Stimulated activated CD4-positive, alpha-beta T cell treated with anti-CD3 and anti-CD28 coated beads, Interleukin-1b, Interleukin-23, amount 100 ng/mL, for 24 hours (primary cell): ENCODE results near the gene STK17A.
"Not testable (repeated sequence)": the region's sequence is repeated elsewhere in the genome, so short reads cannot be mapped to it uniquely, and the experiment has no call there.

Experiments
- DNase-seq, 4 experiments: peaks; one replicate each; pipeline ENCODE4 v3.0.0-alpha.2; 2020; ENCODE audit warnings: low read depth in 4 of 4, low spot score in 1 of 4

STK17A gene

DNA sequence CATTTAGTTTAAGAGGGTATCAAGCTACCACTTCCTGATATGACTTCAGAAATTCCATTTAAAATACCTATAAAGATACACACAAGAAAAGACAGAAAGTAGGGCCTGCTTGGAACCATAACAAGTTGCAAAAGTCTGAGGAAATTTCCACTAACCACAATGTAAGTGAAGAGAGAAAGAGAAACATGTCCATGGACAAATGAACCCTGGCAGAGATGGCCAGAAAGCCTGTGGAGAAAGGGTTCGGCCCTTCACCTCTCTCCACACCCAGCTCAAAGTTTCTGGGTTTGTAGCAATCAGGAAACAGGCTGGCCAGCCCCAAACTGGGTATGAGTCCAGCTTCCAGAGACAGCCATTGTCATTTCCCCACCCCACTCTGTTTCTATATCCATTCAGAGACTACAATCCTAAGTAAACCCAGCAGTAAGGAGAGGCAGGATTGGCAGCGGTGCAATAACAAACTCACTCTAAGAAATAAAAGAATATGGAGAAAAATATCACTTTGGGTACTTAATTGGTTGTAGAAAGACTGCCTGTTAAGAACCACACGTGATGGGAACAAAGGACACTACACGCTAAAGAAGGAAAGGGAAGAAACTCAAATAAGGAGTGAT is 71.1 kb downstream of the STK17A start:
- DNase-seq, result no peak

DNA sequence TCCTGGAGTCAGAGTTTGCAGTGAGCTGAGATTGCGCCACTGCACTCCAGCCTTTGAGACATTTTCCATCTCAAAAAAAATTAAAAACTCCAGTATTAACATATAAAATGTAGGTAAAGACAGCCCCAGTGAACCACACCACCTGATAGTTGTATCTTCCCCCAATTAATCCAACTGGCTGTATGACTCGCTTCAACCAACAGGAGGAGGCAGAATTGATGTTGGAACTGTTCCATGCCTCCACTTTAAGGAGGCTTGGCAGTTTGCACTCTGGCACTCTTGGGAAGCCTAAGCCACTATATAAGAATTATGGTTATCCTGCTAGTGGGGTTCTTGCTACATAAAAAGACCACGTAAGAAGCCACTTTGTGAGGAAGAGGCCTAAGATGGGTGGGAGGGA is 72.7 kb downstream of the STK17A start:
- no peak for DNase-seq

DNA sequence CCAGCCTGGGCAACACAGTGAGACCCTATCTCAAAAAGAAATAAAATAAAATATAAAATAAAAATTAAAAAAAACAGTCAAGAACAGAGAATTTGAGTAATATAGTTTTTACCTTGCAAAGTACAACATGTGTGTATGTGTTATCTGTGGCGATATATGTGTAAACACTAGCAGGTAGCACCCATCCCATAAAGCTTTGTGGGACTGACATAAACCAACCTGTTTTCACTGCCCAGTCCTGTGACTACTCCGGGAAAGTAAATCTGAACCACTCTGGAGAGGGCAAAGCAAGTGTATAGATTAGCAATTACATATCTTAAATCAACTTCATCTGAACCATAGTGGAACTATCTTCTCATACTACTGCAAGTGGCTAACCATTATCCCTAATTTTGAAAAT is 74.1 kb downstream of the STK17A start:
- DNase-seq, result no peak

DNA sequence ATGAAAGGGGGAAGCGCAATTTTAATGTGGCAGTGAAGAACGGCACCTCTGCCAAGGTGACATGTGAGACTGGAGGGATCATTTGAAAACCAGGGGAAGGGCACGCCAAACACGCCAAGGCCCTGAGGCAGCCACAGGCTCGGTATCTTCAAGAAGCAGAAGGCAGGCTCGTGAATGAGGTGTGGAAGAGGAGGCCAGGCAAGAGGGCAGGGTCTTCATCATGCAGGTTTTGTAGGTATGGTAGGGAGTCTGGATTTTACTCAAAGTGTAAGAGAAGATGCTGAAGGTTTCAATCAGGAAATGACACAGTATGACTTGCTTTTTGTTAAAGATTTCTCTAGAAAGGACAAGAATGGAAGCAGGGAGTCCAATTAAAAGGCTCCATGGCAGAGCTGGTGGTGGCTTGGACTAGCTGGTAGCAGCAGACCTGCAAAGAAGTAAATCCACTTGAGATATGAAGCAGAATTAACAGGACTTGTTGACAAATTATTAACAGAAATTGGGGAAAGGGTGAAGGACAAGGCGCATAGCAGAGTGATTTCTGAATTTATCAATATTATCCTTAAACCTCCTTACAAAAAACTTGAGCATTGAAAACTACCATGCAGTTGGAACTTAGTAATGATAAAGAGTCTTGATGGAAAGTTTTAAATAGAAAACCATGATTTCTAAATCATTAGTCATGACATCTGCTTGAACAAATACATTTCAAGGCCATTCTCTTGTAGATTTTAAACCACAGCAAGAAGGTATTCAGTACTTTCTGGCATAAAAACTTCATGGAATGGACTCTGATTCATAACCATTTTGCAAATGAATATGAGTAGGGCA is 76.0 kb downstream of the STK17A start:
- peak in 1 of 4 experiments; percentile 29 for DNase-seq

- no peak for DNase-seq
Measured at GRCh38 chr7:43659549-43659896, 76.6 kb downstream of the STK17A start.

GRCh38 chr7:43660141-43660540 is 77.2 kb downstream of the STK17A start:
- DNase-seq, result no peak

GRCh38 chr7:43664681-43665080 is 81.8 kb downstream of the STK17A start:
- DNase-seq, result no peak

- no peak for DNase-seq
Measured at GRCh38 chr7:43666938-43667337, 84.0 kb downstream of the STK17A start.

- DNase-seq, result no peak
Measured at GRCh38 chr7:43668035-43668434, 85.1 kb downstream of the STK17A start.

GRCh38 chr7:43669286-43670081 is 86.6 kb downstream of the STK17A start:
- DNase-seq, result peak; percentile 45 to 77 (median 63)

- no peak for DNase-seq
Measured at GRCh38 chr7:43671521-43671920, 88.6 kb downstream of the STK17A start.

- not testable (repeated sequence) for DNase-seq
Measured at GRCh38 chr7:43673243-43673976, 90.5 kb downstream of the STK17A start.

DNA sequence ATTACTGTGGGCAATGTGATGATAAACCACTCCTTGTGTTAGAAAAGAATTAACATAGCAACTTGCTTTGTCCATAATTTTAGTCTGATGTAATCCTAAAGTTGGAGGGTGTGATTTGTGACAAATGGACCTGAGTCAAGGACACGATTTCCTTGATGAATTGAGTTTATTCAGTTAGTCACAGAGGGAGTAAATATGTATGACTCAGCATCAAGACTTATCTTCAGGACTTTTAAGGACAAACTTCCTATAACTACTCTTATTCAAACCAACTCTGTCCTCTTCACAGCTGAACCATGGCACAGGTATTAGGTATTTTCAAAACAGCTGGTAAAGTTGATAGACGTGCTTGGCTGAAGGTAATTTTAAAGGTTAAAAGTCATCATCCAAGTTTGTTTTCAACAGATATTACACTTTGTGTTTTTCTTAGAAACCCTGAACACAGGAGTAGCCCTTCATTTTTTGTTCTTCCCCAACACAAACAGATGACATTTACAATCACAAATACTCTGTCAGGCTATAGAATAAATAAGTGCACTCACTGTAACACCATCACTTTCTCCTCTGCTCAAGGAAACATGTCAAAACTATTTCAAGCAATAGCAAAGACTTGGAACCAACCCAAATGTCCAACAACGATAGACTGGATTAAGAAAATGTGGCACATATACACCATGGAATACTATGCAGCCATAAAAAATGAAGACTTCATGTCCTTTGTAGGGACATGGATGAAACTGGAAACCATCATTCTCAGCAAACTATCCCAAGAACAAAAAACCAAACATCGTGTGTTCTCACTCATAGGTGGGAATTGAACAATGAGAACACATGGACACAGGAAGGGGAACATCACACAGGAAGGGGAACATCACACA is 91.9 kb downstream of the STK17A start:
- no peak for DNase-seq
